ENCODE results near the gene NBPF1.
"Not testable (repeated sequence)": the region's sequence is repeated elsewhere in the genome, so short reads cannot be mapped to it uniquely, and the experiment has no call there.

- TF ChIP-seq, protein P1, sequence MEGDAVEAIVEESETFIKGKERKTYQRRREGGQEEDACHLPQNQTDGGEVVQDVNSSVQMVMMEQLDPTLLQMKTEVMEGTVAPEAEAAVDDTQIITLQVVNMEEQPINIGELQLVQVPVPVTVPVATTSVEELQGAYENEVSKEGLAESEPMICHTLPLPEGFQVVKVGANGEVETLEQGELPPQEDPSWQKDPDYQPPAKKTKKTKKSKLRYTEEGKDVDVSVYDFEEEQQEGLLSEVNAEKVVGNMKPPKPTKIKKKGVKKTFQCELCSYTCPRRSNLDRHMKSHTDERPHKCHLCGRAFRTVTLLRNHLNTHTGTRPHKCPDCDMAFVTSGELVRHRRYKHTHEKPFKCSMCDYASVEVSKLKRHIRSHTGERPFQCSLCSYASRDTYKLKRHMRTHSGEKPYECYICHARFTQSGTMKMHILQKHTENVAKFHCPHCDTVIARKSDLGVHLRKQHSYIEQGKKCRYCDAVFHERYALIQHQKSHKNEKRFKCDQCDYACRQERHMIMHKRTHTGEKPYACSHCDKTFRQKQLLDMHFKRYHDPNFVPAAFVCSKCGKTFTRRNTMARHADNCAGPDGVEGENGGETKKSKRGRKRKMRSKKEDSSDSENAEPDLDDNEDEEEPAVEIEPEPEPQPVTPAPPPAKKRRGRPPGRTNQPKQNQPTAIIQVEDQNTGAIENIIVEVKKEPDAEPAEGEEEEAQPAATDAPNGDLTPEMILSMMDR (IDR thresholded peaks at IDR 0.05; ENCODE audit: poor library complexity, severe bottlenecking), result not testable (repeated sequence)
- TF ChIP-seq TAF1 (IDR thresholded peaks at IDR 0.05; ENCODE audit: low read depth); RAD21 (conservative IDR thresholded peaks at IDR 0.05); SMC3 (conservative IDR thresholded peaks at IDR 0.05; ENCODE audit: poor library complexity); EP300 (conservative IDR thresholded peaks at IDR 0.05; ENCODE audit: poor library complexity, severe bottlenecking); POLR2AphosphoS5 (IDR thresholded peaks at IDR 0.05): not testable (repeated sequence)
- TF ChIP-seq, protein P2, sequence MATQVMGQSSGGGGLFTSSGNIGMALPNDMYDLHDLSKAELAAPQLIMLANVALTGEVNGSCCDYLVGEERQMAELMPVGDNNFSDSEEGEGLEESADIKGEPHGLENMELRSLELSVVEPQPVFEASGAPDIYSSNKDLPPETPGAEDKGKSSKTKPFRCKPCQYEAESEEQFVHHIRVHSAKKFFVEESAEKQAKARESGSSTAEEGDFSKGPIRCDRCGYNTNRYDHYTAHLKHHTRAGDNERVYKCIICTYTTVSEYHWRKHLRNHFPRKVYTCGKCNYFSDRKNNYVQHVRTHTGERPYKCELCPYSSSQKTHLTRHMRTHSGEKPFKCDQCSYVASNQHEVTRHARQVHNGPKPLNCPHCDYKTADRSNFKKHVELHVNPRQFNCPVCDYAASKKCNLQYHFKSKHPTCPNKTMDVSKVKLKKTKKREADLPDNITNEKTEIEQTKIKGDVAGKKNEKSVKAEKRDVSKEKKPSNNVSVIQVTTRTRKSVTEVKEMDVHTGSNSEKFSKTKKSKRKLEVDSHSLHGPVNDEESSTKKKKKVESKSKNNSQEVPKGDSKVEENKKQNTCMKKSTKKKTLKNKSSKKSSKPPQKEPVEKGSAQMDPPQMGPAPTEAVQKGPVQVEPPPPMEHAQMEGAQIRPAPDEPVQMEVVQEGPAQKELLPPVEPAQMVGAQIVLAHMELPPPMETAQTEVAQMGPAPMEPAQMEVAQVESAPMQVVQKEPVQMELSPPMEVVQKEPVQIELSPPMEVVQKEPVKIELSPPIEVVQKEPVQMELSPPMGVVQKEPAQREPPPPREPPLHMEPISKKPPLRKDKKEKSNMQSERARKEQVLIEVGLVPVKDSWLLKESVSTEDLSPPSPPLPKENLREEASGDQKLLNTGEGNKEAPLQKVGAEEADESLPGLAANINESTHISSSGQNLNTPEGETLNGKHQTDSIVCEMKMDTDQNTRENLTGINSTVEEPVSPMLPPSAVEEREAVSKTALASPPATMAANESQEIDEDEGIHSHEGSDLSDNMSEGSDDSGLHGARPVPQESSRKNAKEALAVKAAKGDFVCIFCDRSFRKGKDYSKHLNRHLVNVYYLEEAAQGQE (IDR thresholded peaks at IDR 0.05; ENCODE audit: borderline replicate concordance), result not testable (repeated sequence)
These were observed 56.3 kb downstream of the NBPF1 start for GRCh38 chr1:16557034-16557433.

All from neural cell (in vitro differentiated cells).